NCI-H2227 treated with DMSO at 0.1 percent for 48 hours (cell line): ENCODE results near the gene AHCYL1.
"Not testable (repeated sequence)": the region's sequence is repeated elsewhere in the genome, so short reads cannot be mapped to it uniquely, and the experiment has no call there.

ENCODE experiments used
- DNase-seq: peaks from one replicate; lab custom pipeline; 2025; lab: John Stamatoyannopoulos, UW

The AHCYL1 gene

GRCh38 chr1:109984456-109985246, at the start of gene AHCYL1:
Gene AHCYL1, plus strand, starts transcription at chr1:109984765. Its CDS starts 288 bp downstream, at chr1:109985053.
- DNase-seq = peak; percentile 98

- no peak for DNase-seq
Observed at GRCh38 chr1:109935451-109935900, 49.1 kb upstream of the AHCYL1 start.

DNA sequence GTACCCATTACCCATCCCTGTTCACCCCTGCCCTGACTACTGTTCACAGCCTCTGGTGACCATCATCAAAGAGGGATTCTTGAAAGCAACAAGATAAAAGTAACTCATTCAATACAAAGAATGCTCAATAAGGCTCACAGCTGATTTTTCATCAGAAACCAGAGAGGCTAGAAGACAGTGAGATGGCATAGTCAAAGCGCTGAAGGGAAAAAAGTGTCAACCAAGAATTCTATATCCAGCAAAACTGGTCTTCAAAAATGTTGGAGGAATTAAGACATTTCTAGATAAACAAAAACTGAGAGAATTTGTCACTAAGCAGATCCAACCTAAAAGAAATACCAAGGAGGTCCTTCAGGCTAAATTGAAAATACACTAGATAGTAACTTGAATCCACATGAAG, 46.8 kb upstream of the AHCYL1 start:
- DNase-seq = no peak

- DNase-seq = no peak
Observed at GRCh38 chr1:109938556-109938955, 46.0 kb upstream of the AHCYL1 start.

DNA sequence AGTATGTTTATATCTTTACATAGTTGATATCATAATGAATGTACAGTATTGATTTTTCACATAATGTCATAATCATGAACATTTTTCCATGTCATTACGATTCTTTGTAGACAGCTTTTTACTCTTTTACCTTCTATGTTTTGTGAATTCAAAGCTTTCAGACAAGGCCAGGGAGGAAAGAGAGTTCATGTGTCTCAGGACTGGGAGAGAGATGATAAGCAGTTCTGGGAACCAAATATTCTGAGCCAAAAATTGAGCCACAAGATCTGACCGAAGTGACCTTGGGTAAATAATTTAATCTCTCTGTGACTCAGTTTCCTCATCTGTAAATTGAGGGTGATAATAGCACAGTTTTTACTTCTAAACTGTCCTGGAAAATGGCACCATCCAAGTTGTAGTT, 42.1 kb upstream of the AHCYL1 start:
- no peak for DNase-seq

DNA sequence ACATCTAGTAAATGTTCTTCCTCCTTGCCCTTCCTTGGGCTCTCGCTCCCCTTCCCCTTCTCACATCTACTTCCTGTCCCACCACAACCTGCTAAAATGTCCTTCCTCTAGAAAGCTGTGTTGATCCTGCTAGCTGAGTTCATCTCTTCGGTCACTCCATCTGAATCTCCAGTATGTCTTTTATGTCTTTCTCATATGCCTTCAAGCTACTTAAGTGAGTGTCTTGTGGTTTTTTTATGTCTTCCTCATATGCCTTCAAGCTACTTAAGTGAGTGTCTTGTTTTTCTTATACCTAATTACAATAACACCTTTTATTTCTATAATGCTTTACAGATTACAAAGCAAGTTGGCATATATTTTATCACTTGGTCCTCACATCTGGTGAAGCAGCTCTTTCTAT, 40.0 kb upstream of the AHCYL1 start:
- no peak for DNase-seq

DNA sequence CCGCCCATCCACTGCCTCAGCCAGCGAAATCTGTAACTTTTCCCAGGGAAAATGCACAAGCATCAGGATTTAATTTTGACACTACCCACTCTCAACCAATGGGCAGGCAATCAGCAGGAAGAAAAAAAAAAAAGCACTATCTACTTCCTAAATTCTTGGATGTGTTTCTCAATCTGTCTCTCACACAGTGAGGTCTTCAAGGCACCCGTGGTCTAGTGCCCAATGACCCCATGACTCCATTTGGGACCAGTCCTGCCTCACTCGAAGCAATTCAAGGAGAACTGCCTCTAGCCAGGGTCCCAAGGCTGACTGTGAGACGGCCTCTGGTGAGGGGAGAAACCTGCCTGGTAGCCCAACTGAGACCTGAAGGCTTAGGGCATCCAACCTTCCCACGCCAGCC, 38.1 kb upstream of the AHCYL1 start:
- no peak for DNase-seq

DNA sequence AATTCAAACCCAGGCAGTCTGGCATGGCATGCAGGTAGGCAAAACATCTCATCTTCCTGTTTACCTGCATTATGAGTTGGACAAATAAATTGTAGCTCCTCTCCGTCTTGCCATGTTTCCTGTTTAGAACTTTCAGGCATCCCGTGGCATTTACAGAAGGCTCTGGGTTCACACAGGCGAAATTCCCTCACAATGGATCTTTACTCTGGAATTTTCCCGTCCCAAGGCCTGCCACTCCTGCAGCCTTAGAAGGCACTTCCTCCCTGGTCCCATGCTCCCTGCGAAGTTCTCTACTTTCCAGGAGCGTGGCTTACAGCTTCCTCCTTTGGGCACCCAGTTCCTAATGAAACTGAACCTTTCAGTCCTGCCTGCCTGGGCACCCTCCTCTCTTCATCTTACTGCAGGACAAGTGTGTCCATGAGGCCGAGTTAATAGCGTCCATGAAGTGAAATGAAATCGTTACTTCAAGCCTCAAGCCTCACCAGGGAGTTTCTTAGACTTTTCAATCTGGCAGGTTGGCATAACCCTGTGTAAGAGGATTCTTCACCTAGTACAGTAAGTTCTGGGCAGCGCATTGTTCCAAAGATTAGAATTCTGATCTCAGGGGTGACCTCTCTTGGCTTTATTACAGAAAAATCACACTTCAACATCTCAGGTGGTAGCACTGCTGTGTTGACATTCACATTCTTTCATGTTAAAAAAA, 36.8 kb upstream of the AHCYL1 start:
- no peak for DNase-seq

- DNase-seq = no peak
Observed at GRCh38 chr1:109948285-109948630, 36.3 kb upstream of the AHCYL1 start.

DNA sequence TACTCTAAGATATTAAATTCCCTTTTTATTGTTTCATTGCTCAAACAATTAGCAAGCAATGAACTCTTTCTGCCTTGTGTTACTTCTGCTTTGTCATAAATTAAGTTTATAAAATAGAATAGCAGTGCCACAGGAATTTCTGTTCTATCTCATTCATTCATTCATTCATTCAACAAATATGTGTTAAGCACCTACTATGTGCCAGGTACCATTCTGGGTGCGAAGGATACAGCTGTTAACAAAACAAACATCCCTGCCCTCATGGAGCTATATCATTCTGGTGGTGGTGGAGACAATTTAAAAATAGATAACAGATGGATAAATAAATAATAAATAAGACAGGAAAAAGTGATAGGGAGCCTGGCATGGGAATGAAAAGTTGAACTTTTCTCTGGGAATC, 34.5 kb upstream of the AHCYL1 start:
- DNase-seq = no peak

DNA sequence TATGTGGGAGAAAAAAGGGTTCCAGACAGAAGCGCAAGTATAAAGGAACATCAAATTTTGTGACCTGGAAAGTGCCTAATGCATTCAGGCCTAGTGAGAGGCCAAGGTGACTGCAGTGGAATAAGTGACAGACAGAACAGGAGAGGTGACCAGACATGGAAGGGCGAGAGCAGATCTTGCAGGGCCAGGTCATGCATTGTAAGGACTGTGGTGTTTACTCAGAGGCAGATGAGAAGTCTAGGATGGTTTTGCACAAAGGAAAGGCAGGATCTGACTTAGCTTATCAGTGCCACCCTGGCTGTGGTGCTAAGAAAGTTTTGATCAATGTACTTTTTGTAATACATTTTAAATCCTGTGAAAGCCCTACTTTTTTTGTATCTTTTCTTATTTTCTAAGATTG, 34.1 kb upstream of the AHCYL1 start:
- DNase-seq = no peak

DNA sequence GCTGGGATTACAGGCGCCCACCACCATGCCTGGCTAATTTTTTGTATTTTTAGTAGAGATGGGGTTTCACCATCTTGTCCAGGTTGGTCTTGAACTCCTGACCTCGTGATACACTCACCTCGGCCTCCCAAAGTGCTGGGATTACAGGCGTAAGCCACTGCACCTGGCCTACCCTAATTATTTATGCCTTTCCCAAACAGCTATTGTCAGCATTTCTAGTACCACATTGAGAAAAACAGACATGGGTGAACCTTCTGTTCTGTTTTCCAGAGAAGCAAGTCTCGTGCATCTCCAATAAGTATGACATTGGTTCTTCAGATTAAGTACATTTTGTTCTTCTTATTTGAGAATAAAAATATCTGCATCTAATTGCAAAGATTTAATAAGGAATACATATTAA, 33.1 kb upstream of the AHCYL1 start:
- DNase-seq = not testable (repeated sequence)

DNA sequence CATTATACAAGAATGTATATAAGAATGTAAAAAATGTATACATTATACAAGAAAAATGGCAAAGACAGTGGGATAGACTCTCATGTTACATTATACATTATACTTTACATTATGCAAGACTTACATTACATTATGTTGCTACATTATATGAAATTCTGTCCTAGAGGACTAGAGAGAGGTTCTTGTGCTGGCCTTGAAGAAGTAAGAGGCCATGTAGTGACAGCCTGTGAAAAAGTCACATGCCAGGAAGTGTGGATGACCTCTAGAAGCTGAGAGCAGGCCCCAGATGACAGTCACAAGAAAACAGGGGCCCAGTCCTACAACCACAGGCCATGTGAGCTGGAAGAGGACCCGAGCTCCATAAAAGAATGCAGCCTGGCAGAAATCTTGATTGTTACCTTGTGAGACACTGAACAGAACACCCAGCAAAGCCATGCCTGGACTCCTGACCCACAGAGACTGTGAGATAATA, 30.5 kb upstream of the AHCYL1 start:
- no peak for DNase-seq

GRCh38 chr1:109959632-109959973, 25.0 kb upstream of the AHCYL1 start:
- DNase-seq = no peak

GRCh38 chr1:109959974-109960744, 24.4 kb upstream of the AHCYL1 start:
- DNase-seq = peak; percentile 23

- DNase-seq = no peak
Observed at GRCh38 chr1:109960745-109961094, 23.8 kb upstream of the AHCYL1 start.

- DNase-seq = no peak
Observed at GRCh38 chr1:109963864-109964263, 20.7 kb upstream of the AHCYL1 start.

- DNase-seq = no peak
Observed at GRCh38 chr1:109969146-109969829, 15.3 kb upstream of the AHCYL1 start.

DNA sequence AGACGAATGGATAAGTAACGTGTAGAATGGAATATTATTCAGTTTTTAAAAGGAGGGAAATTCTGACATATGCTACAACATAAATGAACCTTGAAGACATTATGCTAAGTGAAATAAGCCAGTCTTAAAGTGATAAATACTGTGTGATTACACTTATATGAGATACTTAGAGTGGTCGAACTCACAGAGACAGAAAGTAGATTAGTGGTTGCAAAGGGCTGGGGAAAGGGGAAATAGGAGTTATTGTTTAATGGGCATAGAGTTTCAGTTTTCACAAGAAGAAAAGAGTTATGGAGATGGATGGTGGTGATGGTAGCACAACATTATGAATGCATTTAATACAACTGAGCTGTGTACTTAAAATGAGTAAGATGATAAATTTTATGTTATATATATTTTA, 14.7 kb upstream of the AHCYL1 start:
- no peak for DNase-seq

DNA sequence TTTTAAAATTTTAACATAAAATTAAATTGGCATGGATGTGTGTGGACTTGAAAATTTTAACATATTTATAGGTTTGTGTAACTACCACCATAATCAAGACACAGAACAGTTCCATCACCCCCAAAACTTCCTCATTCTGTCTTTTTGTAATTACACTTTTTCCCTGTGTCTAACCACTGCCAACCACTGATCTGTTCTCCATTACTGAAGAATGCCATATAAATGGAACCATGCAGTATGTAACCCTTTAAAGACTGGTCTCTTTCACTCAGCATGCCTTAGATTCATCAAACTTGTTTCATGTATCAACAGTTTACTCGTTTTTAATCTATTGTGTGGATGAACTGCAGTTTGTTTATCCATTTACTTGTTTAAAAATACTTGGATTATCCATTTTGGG, 13.0 kb upstream of the AHCYL1 start:
- DNase-seq = no peak

DNA sequence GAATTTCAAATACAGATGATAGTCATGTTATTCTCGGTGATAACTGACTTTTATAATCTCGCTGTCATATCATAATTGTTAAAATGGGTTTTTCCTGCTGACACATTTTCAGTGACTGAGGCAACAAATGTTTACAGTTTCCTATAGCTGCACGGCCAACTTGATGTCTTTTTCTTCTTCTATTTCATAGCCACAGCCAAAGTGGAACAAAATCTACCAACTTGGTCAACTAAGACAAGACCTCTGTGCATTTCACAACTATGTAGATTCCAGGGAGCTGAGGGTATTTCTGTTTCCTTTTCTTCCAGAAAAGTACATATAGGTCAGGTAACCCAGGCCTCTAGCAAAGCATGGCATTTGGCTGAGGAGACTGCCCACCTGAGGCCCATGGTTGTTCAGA, 10.4 kb upstream of the AHCYL1 start:
- DNase-seq = no peak

DNA sequence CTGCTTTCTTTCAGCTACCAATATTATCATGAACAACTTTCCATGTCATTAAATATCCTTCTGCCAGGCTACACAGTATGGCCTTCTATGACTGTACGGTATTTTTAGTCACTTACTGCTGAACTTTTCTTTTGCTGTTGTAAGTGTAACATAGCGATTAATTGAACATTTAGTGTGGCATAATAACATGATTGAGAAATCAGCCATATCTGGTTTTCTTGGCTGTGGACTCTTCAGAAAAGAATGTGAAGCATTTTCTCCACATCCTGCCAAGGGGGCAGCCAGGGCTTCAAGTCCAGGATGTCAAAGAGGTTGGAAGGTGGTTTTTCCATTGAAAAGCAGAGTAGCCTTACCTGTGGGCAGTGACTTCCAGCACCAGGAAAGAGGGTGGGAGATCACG, 8.8 kb upstream of the AHCYL1 start:
- no peak for DNase-seq
